Neural progenitor cell (in vitro differentiated cells): ENCODE data around the gene JHY. TPM values are rescaled to one million over a fixed set of nuclear protein-coding genes. Genes with fewer than 3 reads are reported as not detected.

ENCODE experiments used
- DNase-seq: peaks from one replicate; pipeline ENCODE4 v3.0.0-alpha.2; 2016; ENCODE audit warnings: low spot score
- H2AFZ ChIP-seq: fragments of 200-600 bp; sonication (generic); replicated peaks from 2 replicates; pipeline ENCODE4 v1.6.1; 2016; ENCODE audit warnings: antibody characterized with exemption
- H3F3A ChIP-seq: fragments of 200-600 bp; sonication (generic); 2 replicates; pipeline ENCODE4 v1.6.1; 2016; ENCODE audit warnings: antibody characterized with exemption, low read depth
- H3K27ac ChIP-seq: fragments of 200-600 bp; sonication (generic); 2 replicates; pipeline ENCODE4 v1.5.1; 2016; ENCODE audit warnings: mild to moderate bottlenecking
- H3K27me3 ChIP-seq: fragments of 200-600 bp; sonication (generic); 2 replicates; pipeline ENCODE4 v1.6.1; 2016; ENCODE audit warnings: mild to moderate bottlenecking, moderate library complexity
- H3K36me3 ChIP-seq: fragments of 200-600 bp; sonication (generic); 2 replicates; pipeline ENCODE4 v1.5.1; 2016
- H3K4me1 ChIP-seq: fragments of 200-600 bp; sonication (generic); 2 replicates; pipeline ENCODE4 v1.6.1; 2016; ENCODE audit warnings: mixed run types
- H3K4me2 ChIP-seq: fragments of 200-600 bp; sonication (generic); 2 replicates; pipeline ENCODE4 v1.6.1; 2016
- H3K4me3 ChIP-seq: fragments of 200-600 bp; sonication (generic); 2 replicates; pipeline ENCODE4 v1.5.1; 2016
- H3K79me2 ChIP-seq: fragments of 200-600 bp; sonication (generic); 2 replicates; pipeline ENCODE4 v1.6.1; 2016; ENCODE audit warnings: low read depth
- H3K9ac ChIP-seq: fragments of 200-600 bp; sonication (generic); 2 replicates; pipeline ENCODE4 v1.6.1; 2016
- H3K9me3 ChIP-seq: fragments of 200-600 bp; sonication (generic); 2 replicates; pipeline ENCODE4 v1.5.1; 2016; ENCODE audit warnings: low read depth
- H4K20me1 ChIP-seq: fragments of 200-600 bp; sonication (generic); 2 replicates; pipeline ENCODE4 v1.6.1; 2016; ENCODE audit warnings: low read depth
- H3K27ac Mint-ChIP-seq: 3 replicates; pipeline ENCODE4 v1.8.0; 2021; ENCODE audit warnings: mixed read lengths
- H3K27me3 Mint-ChIP-seq: 2 replicates; pipeline ENCODE4 v1.8.0; 2022; ENCODE audit warnings: low read depth, mild to moderate bottlenecking, inconsistent platforms, moderate library complexity, mixed read lengths; ENCODE audit not compliant: insufficient read depth
- H3K36me3 Mint-ChIP-seq: 3 replicates; pipeline ENCODE4 v1.8.0; 2021; ENCODE audit warnings: mixed read lengths
- H3K4me1 Mint-ChIP-seq: 3 replicates; pipeline ENCODE4 v1.8.0; 2021; ENCODE audit warnings: mixed read lengths
- H3K4me3 Mint-ChIP-seq: 3 replicates; pipeline ENCODE4 v1.8.0; 2021; ENCODE audit warnings: mild to moderate bottlenecking, moderate library complexity, mixed read lengths
- H3K9me3 Mint-ChIP-seq: 3 replicates; pipeline ENCODE4 v1.8.0; 2020; ENCODE audit warnings: mixed read lengths
- CTCF ChIP-seq: fragments of 200-600 bp; sonication (generic); IDR thresholded peaks from 2 replicates; pipeline ENCODE4 v1.5.1; 2017; ENCODE audit warnings: antibody characterized with exemption, mild to moderate bottlenecking
- EZH2 ChIP-seq: fragments of 200-600 bp; sonication (generic); IDR thresholded peaks from 2 replicates; pipeline ENCODE4 v1.6.1; 2017; ENCODE audit warnings: antibody characterized with exemption, mild to moderate bottlenecking, moderate library complexity
- EZH2phosphoT487 ChIP-seq: fragments of 200-600 bp; sonication (generic); IDR thresholded peaks from 2 replicates; pipeline ENCODE4 v1.6.1; 2017; ENCODE audit warnings: antibody characterized with exemption
- total RNA-seq: library from RNA; depleted of rRNA; stranded (reverse); fragments of >200 nt; gene quantifications from 2 replicates; pipeline ENCODE4 v1.2.3, GENCODE V29; 2015; ENCODE audit warnings: low replicate concordance

JHY gene
- total RNA-seq, 1 donor from 2014 or later: 0.69 TPM

- Histone ChIP-seq H3K9ac (no peak overlapping the region), H3K79me2 (no peaks in the 10 kb centered on the region), H3K4me1 (no peaks in the 10 kb centered on the region), H3K36me3 (no peaks in the 10 kb centered on the region), H3K4me3 (peak overlapping the region; percentile 63), H3K4me2 (peak overlapping the region; percentile 76), H2AFZ (no peak overlapping the region), H3K27ac (no peak overlapping the region), H3K27me3 (peaks cover 46% of the 10 kb centered on the region), H4K20me1 (no peaks in the 10 kb centered on the region), H3F3A (no peaks in the 10 kb centered on the region), H3K9me3 (no peaks in the 10 kb centered on the region)
- Mint-ChIP-seq H3K27ac (no peak overlapping the region), H3K9me3 (no peaks in the 10 kb centered on the region), H3K36me3 (peaks cover 2% of the 10 kb centered on the region), H3K27me3 (peaks cover 9% of the 10 kb centered on the region), H3K4me1 (peaks cover 21% of the 10 kb centered on the region), H3K4me3 (peak overlapping the region; percentile 87)
- DNase-seq: no peak
- TF ChIP-seq EZH2: no peak
- TF ChIP-seq EZH2phosphoT487: no peak
- TF ChIP-seq CTCF: no peak
These were observed 1.1 kb downstream of the JHY start for GRCh38 chr11:122883646-122883979.

- peaks cover 9% of the 10 kb centered on the region for H3K27me3 Mint-ChIP-seq
These were observed 5.6 kb downstream of the JHY start for GRCh38 chr11:122888162-122888561.

DNA sequence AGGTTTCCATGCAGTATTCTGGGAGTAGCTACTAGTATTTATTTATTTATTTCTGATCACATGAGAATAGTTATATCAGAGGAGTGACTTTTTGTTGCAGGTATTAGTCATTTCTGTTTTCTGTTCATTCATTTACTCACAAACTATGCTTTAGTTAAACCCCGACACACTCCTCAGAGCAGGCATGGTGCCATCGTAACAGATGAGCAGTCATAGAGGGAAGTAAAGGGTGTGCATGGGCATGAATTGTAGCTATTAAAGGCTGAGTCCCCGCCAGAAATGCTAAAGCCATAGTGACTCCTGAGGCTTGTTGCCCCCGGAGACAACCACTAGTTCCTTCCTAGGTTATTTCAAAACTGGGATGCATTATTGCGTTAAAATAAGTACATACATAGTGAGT is 10.6 kb downstream of the JHY start:
- no peaks in the 10 kb centered on the region for H3K36me3 Mint-ChIP-seq
- no peaks in the 10 kb centered on the region for H3K79me2 ChIP-seq
- H3K27ac Mint-ChIP-seq: no peak overlapping the region
- no peak overlapping the region for H2AFZ ChIP-seq
- no peak overlapping the region for H3K4me3 Mint-ChIP-seq
- peaks cover 5% of the 10 kb centered on the region for H3K4me1 ChIP-seq
- H3F3A ChIP-seq: no peaks in the 10 kb centered on the region
- peaks cover 5% of the 10 kb centered on the region for H3K4me1 Mint-ChIP-seq
- H3K27ac ChIP-seq: no peak overlapping the region
- TF ChIP-seq EZH2phosphoT487 (no peak), CTCF (no peak), EZH2 (no peak)
- H3K27me3 ChIP-seq: no peaks in the 10 kb centered on the region
- H3K4me3 ChIP-seq: no peak overlapping the region
- peaks cover 5% of the 10 kb centered on the region for H3K27me3 Mint-ChIP-seq
- no peak for DNase-seq
- H4K20me1 ChIP-seq: no peaks in the 10 kb centered on the region
- H3K36me3 ChIP-seq: no peaks in the 10 kb centered on the region
- H3K4me2 ChIP-seq: no peak overlapping the region
- no peaks in the 10 kb centered on the region for H3K9me3 Mint-ChIP-seq
- no peaks in the 10 kb centered on the region for H3K9me3 ChIP-seq
- no peak overlapping the region for H3K9ac ChIP-seq

More at GRCh38 chr11:122888162-122888561, 5.6 kb downstream of the JHY start:
- no peak overlapping the region for H2AFZ ChIP-seq
- H3K36me3 ChIP-seq: no peaks in the 10 kb centered on the region
- peaks cover 15% of the 10 kb centered on the region for H3K27me3 ChIP-seq
- no peak overlapping the region for H3K4me2 ChIP-seq
- TF ChIP-seq EZH2 (no peak), CTCF (no peak), EZH2phosphoT487 (no peak)
- no peaks in the 10 kb centered on the region for H3K79me2 ChIP-seq
- no peak overlapping the region for H3K9ac ChIP-seq
- Mint-ChIP-seq H3K9me3 (no peaks in the 10 kb centered on the region), H3K36me3 (peaks cover 2% of the 10 kb centered on the region), H3K4me1 (peaks cover 8% of the 10 kb centered on the region), H3K27ac (no peak overlapping the region), H3K4me3 (no peak overlapping the region)
- no peaks in the 10 kb centered on the region for H4K20me1 ChIP-seq
- no peaks in the 10 kb centered on the region for H3K4me1 ChIP-seq
- no peak for DNase-seq
- no peaks in the 10 kb centered on the region for H3K9me3 ChIP-seq
- H3F3A ChIP-seq: no peaks in the 10 kb centered on the region
- no peak overlapping the region for H3K4me3 ChIP-seq
- no peak overlapping the region for H3K27ac ChIP-seq

DNA sequence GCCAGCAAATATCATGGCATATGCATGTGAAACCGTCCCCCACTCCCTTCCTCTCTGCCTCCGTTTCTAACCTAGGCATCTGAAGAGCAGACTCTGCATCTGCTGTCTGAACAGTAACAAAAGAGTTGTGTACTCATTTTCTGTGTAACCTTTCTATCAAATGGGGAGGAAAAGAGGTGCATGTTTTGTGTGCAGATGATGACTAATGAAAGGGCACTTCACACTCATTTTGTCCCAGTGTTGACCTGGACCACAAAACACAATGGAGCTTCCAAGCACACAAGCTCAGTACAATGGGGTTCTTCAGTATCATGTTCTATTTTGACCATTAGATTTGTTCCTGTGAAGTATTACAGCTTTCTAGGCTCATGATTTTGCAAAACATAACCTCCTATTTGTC is 13.0 kb downstream of the JHY start:
- Mint-ChIP-seq H3K36me3 (no peaks in the 10 kb centered on the region), H3K27ac (no peak overlapping the region), H3K9me3 (no peaks in the 10 kb centered on the region), H3K27me3 (peaks cover 5% of the 10 kb centered on the region), H3K4me1 (peaks cover 17% of the 10 kb centered on the region), H3K4me3 (no peak overlapping the region)
- Histone ChIP-seq H3K79me2 (no peaks in the 10 kb centered on the region), H3K27me3 (no peaks in the 10 kb centered on the region), H3K4me3 (no peak overlapping the region), H3K9ac (no peak overlapping the region), H3K9me3 (no peaks in the 10 kb centered on the region), H3K4me1 (peaks cover 5% of the 10 kb centered on the region), H4K20me1 (no peaks in the 10 kb centered on the region), H3F3A (no peaks in the 10 kb centered on the region), H3K4me2 (no peak overlapping the region), H3K36me3 (no peaks in the 10 kb centered on the region), H2AFZ (no peak overlapping the region), H3K27ac (no peak overlapping the region)
- DNase-seq: no peak
- TF ChIP-seq EZH2: no peak
- no peak for TF ChIP-seq EZH2phosphoT487
- no peak for TF ChIP-seq CTCF
